ENCODE measurements around the gene ACIN1. TPM values are rescaled to one million over a fixed set of nuclear protein-coding genes. Genes with fewer than 3 reads are reported as not detected.

ACIN1 gene
- total and polyA plus RNA-seq, 9 of the 15 experiments (the other 6 are each of a cell fraction or from before 2014, with no cell fraction given) = 5.0 to 196 (median 129) TPM

- no peak overlapping the region for H2AFZ ChIP-seq (ENCODE audit: low read depth, low read length)
- BruUV-seq (replicated peaks) = no TSS peak
- TF ChIP-seq HDGF (IDR thresholded peaks at IDR 0.05) (no peak), NKRF (IDR thresholded peaks at IDR 0.05; ENCODE audit: borderline replicate concordance) (no peak), ZNF316 (IDR thresholded peaks at IDR 0.05) (no peak), KDM4B (IDR thresholded peaks at IDR 0.05; ENCODE audit: borderline replicate concordance in 2 of 2, low read depth in 1 of 2) (no peak), FOSL1 (tag; conservative IDR thresholded peaks at IDR 0.05) (no peak), ZNF175 (CRISPR knock-in tag; IDR thresholded peaks at IDR 0.05; ENCODE audit: low read depth) (no peak), IRF2 (CRISPR knock-in tag; IDR thresholded peaks at IDR 0.05) (no peak), CHD7 (IDR thresholded peaks at IDR 0.05; ENCODE audit: low read depth, low read length) (no peak), NBN (IDR thresholded peaks at IDR 0.05; ENCODE audit: low read depth) (no peak)
Measured at GRCh38 chr14:23143911-23144310, 49.0 kb upstream of the ACIN1 start.

More at GRCh38 chr14:23143911-23144310, 49.0 kb upstream of the ACIN1 start:
- H3K9ac ChIP-seq (ENCODE audit: insufficient read depth in 1 of 2, low read depth in 2 of 2, low read length in 2 of 2) = no peak overlapping the region
- H3K9me1 ChIP-seq (ENCODE audit: control insufficient read depth, insufficient read depth, low read length) = no peaks in the 10 kb centered on the region
- ChIA-PET POLR2A (interaction anchor here (1.4 kb wide), 1 partner anchor 9 kb away, joined by 3 read pairs; no protein-coding TSS in a partner anchor), CTCF (ENCODE audit: low intra/inter-chr PET ratio) (no interaction called here)
- peaks cover 28 to 41% of the 10 kb centered on the region in 2 experiments; a peak in 4 of 5 replicates for H3K4me1 ChIP-seq (replicated peaks in 1 of 2; ENCODE audit: control insufficient read depth in 2 of 2, insufficient read depth in 2 of 2, low read length in 2 of 2)
- no peaks in the 10 kb centered on the region for H3K27me3 ChIP-seq (ENCODE audit: control insufficient read depth in 2 of 2, insufficient read depth in 2 of 2, low read length in 2 of 2)
- DNase-seq (ENCODE audit: extremely low read depth in 1 of 4, low spot score in 3 of 4) = no peak
- H3K4me3 ChIP-seq = no peak overlapping the region
- no peaks in the 10 kb centered on the region for H3K9me3 ChIP-seq (replicated peaks; ENCODE audit: control insufficient read depth, insufficient read depth, low read depth, low read length)
- H3K27ac ChIP-seq (ENCODE audit: extremely low read depth, low read depth, low read length) = no peak overlapping the region
- 78% methylated on average over 1 of the region's 1 CpG for WGBS (ENCODE audit: insufficient coverage, low coverage, missing lambda C conversion rate)
- peaks cover 5% of the 10 kb centered on the region; the same call in 1 of the 3 replicates for H3K36me3 ChIP-seq (ENCODE audit: control insufficient read depth, insufficient read depth, low read length)
- no peak for FAIRE-seq
- no peaks in the 10 kb centered on the region for H3K79me2 ChIP-seq (ENCODE audit: control insufficient read depth, insufficient read depth, low read length)
- H3K4me2 ChIP-seq (ENCODE audit: insufficient read depth, low read length) = no peak overlapping the region
- no peak for ATAC-seq
- in situ Hi-C loops (cut with MboI) (no loop called here), intact Hi-C loops (cut with micrococcal nuclease) (no loop called here)
- H4K20me1 ChIP-seq (replicated peaks; ENCODE audit: control insufficient read depth, insufficient read depth, low read length) = no peaks in the 10 kb centered on the region

Data from K562 (cell line).